Right lobe of liver (tissue), 6 donors: ENCODE data around the gene KCNH2. TPM values are rescaled to one million over a fixed set of nuclear protein-coding genes. Genes with fewer than 3 reads are reported as not detected.

Experiments used
- ATAC-seq, 4 donors: fragments of 200-7000 bp; cut with Tn5 transposase; one replicate each; pipeline ENCODE4 v1.9.1; 2020; ENCODE audit warnings: mild to moderate bottlenecking in 4 of 4, moderate library complexity in 4 of 4
- DNase-seq, 3 donors: peaks; one replicate each; pipeline ENCODE4 v3.0.0-alpha.2; 2020
- H3K27ac ChIP-seq, 3 donors: fragments of 200-600 bp; one replicate each; pipeline ENCODE4 v1.8.0; 2022
- H3K27me3 ChIP-seq, 2 donors: fragments of 200-600 bp; one replicate each; pipeline ENCODE4 v1.8.0; 2022
- H3K36me3 ChIP-seq, 4 donors: fragments of 200-600 bp; sonication (generic) in 1 of 4; one replicate each; pipeline versions ENCODE4 v1.5.1 to v1.8.0; 2017 to 2022; ENCODE audit warnings: control low read depth in 1 of 4
- H3K4me1 ChIP-seq, 4 donors: fragments of 200-600 bp; sonication (generic) in 1 of 4; one replicate each; pipeline versions ENCODE4 v1.5.1 to v1.8.0; 2017 to 2022; ENCODE audit warnings: control low read depth in 1 of 4
- H3K4me3 ChIP-seq, 3 donors: fragments of 200-600 bp; one replicate each; pipeline ENCODE4 v1.8.0; 2022
- H3K9me3 ChIP-seq, 4 donors: fragments of 200-600 bp; sonication (generic) in 1 of 4; one replicate each; pipeline versions ENCODE4 v1.5.1 to v1.8.0; 2017 to 2022; ENCODE audit warnings: control low read depth in 1 of 4
- POLR2A ChIP-seq: fragments of 450-650 bp; IDR thresholded peaks from one replicate; pipeline ENCODE4 v1.6.1; 2017; ENCODE audit warnings: antibody characterized with exemption, mild to moderate bottlenecking
- WGBS: methylation state at CpG from one replicate; pipeline ENCODE4 v1.1.6; 2018; ENCODE audit warnings: low coverage, low lambda C conversion rate; ENCODE audit not compliant: insufficient coverage; ENCODE audit errors: missing lambda C conversion rate; 5-methylcytosine and 5-hydroxymethylcytosine counted together
- intact Hi-C, 2 donors: fragments of 100-400 bp; cut with DNase I; formaldehyde crosslinking; loops; one replicate each; pipeline versions ENCODE4 v1.11.2 to v1.14.1; 2022
- total RNA-seq, 6 experiments: library from RNA; depleted of rRNA in 2 of 6; stranded (reverse); fragments of >200 nt in 2 of 6; fragmentation: NEBNext Ultra II Directional in 3 of 6; extraction: Animal tissue kit (Norgen Biotek cat#: 25700) in 3 of 6; gene quantifications; one replicate each; pipeline versions ENCODE4 v1.1.0 to v1.2.4, GENCODE V29; 2016 to 2023
- TF ChIP-seq, protein P1 (sequence below), 4 donors: fragments of 200-600 bp in 3 of 4; fragments of 450-650 bp in 1 of 4; IDR thresholded peaks; one replicate each; pipeline versions ENCODE4 v1.5.1 to v1.8.0; 2016 to 2022; ENCODE audit warnings: antibody characterized with exemption in 4 of 4, mild to moderate bottlenecking in 2 of 4
- donor health status: DM: no; HTN: yes; CAD: no.
- donor health status: DM: no; HTN: no; CAD: no.
- donor health status: DM: no; HTN: no; CAD: no.
- donor health status: DM: no; HTN: yes; CAD: no.
- donor health status: DM: no; HTN: yes; CAD: no.

The KCNH2 gene
- total RNA-seq, 6 experiments from 2014 or later: 0.11 to 0.69 (median 0.18) TPM; not detected in 1

DNA sequence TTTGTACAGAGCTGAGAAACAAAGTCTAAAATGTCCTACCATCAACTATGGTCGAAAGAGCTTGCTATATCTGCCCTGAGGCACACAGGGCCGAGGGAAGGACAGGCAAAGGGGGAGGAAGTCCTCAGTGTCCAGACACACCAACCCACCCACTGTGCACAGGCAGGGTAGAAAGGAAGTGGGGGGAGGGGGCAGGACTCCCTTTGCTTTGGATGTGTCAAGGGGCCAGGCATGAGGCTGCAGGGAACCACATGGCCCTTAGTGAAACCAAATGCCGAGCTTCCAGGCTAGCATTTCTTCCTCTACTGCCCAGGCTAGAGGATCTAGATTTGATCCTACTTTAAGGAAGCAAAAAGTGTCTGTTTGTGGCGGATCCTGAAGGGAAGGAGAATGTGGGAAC is 28.6 kb downstream of the KCNH2 start:
- DNase-seq (peak in 1 of 3 donors; percentile 22), ATAC-seq (no peak)
- Histone ChIP-seq H3K4me1 (no peaks in the 10 kb centered on the region), H3K9me3 (no peaks in the 10 kb centered on the region), H3K4me3 (no peak overlapping the region), H3K27me3 (no peaks in the 10 kb centered on the region), H3K27ac (no peak overlapping the region), H3K36me3 (no peaks in the 10 kb centered on the region)
- intact Hi-C loops: no loop called here
- TF ChIP-seq, protein P1, sequence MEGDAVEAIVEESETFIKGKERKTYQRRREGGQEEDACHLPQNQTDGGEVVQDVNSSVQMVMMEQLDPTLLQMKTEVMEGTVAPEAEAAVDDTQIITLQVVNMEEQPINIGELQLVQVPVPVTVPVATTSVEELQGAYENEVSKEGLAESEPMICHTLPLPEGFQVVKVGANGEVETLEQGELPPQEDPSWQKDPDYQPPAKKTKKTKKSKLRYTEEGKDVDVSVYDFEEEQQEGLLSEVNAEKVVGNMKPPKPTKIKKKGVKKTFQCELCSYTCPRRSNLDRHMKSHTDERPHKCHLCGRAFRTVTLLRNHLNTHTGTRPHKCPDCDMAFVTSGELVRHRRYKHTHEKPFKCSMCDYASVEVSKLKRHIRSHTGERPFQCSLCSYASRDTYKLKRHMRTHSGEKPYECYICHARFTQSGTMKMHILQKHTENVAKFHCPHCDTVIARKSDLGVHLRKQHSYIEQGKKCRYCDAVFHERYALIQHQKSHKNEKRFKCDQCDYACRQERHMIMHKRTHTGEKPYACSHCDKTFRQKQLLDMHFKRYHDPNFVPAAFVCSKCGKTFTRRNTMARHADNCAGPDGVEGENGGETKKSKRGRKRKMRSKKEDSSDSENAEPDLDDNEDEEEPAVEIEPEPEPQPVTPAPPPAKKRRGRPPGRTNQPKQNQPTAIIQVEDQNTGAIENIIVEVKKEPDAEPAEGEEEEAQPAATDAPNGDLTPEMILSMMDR (IDR thresholded peaks at IDR 0.05): no peak
- TF ChIP-seq POLR2A: no peak
- 50% methylated on average over 4 of the region's 4 CpGs for WGBS

DNA sequence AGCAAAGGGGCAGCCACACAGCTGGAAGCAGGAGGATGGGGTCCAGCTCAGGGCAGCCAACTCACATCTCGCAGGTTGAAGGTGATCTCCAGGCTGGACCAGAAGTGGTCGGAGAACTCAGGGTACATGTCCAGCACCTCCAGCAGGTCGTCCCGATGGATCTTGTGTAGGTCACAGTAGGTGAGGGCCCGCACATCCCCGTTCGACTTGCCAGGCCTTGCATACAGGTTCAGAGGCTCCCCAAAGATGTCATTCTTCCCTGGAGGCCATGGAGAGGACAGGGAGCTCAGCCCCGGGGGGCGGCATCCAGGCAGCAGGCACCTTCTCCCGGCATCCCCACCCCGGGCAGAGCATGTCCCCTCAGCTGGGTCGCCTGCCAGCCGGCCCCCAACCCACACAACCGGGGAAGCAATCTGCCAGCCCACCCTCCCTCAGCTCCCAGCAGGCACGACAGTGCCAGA is 29.3 kb downstream of the KCNH2 start:
- Histone ChIP-seq H3K9me3 (no peaks in the 10 kb centered on the region), H3K27me3 (no peaks in the 10 kb centered on the region), H3K4me3 (no peak overlapping the region), H3K27ac (no peak overlapping the region), H3K36me3 (no peaks in the 10 kb centered on the region), H3K4me1 (no peaks in the 10 kb centered on the region)
- WGBS: no CpG with 5 or more reads among the region's 15 CpGs
- TF ChIP-seq, protein P1 (IDR thresholded peaks at IDR 0.05): no peak
- no peak for TF ChIP-seq POLR2A
- DNase-seq (peak in 1 of 3 donors; percentile 42), ATAC-seq (no peak)
- intact Hi-C loops: no loop called here

DNA sequence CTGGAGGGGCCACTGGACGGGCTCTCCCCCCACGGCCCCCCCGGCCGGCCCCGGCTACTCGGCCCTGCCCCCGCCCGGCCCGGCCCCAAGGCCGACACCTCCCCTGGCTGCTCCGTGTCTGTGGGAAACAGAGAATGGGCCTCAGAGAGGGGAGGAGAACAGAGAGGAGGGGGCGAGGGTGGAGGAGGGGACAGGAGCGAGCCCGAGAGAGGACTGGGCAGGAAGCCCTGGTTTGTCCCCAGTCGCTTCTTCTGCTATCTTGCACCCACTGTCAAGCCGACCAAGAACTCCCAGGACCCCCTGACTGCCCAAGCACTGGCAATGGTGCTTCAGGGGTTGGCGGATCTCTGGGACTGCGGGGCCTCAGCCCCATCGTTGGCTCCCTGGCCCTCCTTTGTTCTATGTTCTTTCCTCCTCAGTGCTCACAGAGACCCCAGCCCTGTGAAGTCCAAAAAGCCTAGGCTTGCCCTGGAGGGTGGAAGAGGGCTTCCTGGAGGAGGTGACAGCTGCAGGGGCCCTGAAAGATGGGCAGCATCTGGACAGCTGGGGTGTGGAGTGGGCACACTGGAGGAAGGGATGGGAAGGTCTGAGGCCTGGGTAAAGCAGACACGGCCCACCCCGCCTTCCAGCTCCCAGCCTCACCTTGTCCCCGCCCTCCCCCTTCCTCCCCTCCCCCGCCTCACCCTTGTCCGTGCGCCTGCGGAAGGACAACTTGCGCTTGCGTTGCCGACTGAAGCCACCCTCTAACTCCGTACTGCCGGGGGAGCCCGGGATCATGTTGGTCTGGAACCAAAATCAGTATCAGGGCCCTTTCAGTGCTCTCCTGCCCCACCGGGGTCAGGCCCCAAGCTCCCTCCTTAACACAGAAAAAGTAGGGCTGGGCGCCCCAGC is 30.1 kb downstream of the KCNH2 start:
- no peaks in the 10 kb centered on the region for H3K27me3 ChIP-seq
- no peak overlapping the region for H3K27ac ChIP-seq
- H3K9me3 ChIP-seq: no peaks in the 10 kb centered on the region
- intact Hi-C loops: no loop called here
- H3K4me1 ChIP-seq: no peaks in the 10 kb centered on the region
- ATAC-seq: no peak
- TF ChIP-seq POLR2A: no peak
- TF ChIP-seq, protein P1 (IDR thresholded peaks at IDR 0.05): no peak
- no peaks in the 10 kb centered on the region for H3K36me3 ChIP-seq
- DNase-seq: peak in 1 of 3 donors; percentile 43
- H3K4me3 ChIP-seq: no peak overlapping the region
- 0% methylated on average over 2 of the region's 34 CpGs for WGBS

DNA sequence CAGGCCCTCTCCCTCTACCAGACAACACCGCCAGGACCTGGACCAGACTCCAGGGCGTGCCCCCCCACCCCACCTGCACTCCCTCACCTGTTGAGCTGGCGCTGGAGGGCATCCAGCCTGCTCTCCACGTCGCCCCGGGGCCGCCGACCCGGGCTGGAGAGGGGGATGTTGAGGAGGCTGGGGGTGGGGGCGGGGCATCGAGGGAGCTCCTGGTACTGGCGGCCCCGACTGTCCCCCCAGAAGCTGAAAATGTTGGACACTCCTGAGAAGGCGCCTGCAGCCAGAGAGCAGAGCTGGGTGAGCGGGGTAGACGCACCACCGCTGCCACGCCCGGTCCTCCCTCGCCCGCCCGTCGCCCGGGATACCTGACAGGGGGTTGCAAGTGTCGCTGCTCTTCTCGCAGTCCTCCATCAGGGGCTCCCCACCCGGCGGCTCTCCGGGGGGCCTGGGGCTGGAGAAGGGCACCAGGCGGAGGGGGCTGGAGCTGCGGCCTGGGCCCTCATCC is 30.8 kb downstream of the KCNH2 start:
- H3K9me3 ChIP-seq: no peaks in the 10 kb centered on the region
- H3K4me1 ChIP-seq: no peaks in the 10 kb centered on the region
- H3K27me3 ChIP-seq: no peaks in the 10 kb centered on the region
- TF ChIP-seq, protein P1 (IDR thresholded peaks at IDR 0.05): no peak
- no peak for TF ChIP-seq POLR2A
- H3K4me3 ChIP-seq: no peak overlapping the region
- no peak overlapping the region for H3K27ac ChIP-seq
- WGBS: no CpG with 5 or more reads among the region's 31 CpGs
- ATAC-seq (no peak), DNase-seq (peak in 1 of 3 donors; percentile 37)
- no peaks in the 10 kb centered on the region for H3K36me3 ChIP-seq
- intact Hi-C loops: no loop called here
